Kidney epithelial cell (primary cell): ENCODE results near the gene CYP2A13. TPM values are rescaled to one million over a fixed set of nuclear protein-coding genes. Genes with fewer than 3 reads are reported as not detected.
"Not testable (repeated sequence)": the region's sequence is repeated elsewhere in the genome, so short reads cannot be mapped to it uniquely, and the experiment has no call there.

Experiments
- DNase-seq: peaks from one replicate; pipeline ENCODE4 v3.0.0-alpha.2; 2010; ENCODE audit warnings: low read depth
- H3K27me3 ChIP-seq: 2 replicates; pipeline ENCODE4 v1.6.0; 2011; ENCODE audit warnings: low read length; ENCODE audit not compliant: control insufficient read depth, insufficient read depth
- H3K36me3 ChIP-seq: 2 replicates; pipeline ENCODE4 v1.5.1; 2011; ENCODE audit warnings: low read length; ENCODE audit not compliant: control insufficient read depth, insufficient read depth
- H3K4me3 ChIP-seq: 2 replicates; pipeline ENCODE4 v1.5.1; 2011; ENCODE audit warnings: low read depth, mild to moderate bottlenecking, control low read depth, low read length
- total RNA-seq: library from RNA; depleted of rRNA; stranded (reverse); fragments of >200 nt; gene quantifications from 2 replicates; pipeline ENCODE4 v1.2.3, GENCODE V29; 2015
- TF ChIP-seq, protein P1 (sequence below): IDR thresholded peaks from 2 replicates; pipeline ENCODE4 v1.5.1; 2011; ENCODE audit warnings: mild to moderate bottlenecking, moderate library complexity, low read length, control low read depth, inconsistent platforms; ENCODE audit not compliant: insufficient read depth, poor library complexity, severe bottlenecking

CYP2A13 gene
- total RNA-seq, 1 donor from 2014 or later, result not detected

DNA sequence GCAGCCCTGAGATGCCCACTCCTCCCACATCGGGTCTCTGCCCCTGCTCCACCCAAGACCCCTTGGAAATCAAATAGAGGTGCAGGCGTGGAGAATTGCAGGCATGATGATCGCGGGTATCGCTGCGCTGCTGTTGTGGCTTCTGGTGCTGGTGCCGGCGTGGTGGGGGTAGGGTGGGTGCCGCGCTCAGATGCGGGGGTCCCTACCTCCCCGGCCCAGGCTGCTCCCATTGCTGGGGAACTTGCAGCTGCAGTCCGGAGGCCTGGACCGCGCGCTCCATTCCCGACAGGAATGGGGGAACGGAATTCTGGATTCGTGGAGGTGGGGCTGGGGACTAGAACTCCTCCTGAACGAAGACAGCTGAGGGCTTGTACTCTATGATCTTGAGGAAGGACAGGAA, 46.4 kb downstream of the CYP2A13 start:
- Histone ChIP-seq H3K27me3 (peaks cover 6% of the 10 kb centered on the region), H3K36me3 (no peaks in the 10 kb centered on the region), H3K4me3 (no peak overlapping the region)
- TF ChIP-seq, protein P1, sequence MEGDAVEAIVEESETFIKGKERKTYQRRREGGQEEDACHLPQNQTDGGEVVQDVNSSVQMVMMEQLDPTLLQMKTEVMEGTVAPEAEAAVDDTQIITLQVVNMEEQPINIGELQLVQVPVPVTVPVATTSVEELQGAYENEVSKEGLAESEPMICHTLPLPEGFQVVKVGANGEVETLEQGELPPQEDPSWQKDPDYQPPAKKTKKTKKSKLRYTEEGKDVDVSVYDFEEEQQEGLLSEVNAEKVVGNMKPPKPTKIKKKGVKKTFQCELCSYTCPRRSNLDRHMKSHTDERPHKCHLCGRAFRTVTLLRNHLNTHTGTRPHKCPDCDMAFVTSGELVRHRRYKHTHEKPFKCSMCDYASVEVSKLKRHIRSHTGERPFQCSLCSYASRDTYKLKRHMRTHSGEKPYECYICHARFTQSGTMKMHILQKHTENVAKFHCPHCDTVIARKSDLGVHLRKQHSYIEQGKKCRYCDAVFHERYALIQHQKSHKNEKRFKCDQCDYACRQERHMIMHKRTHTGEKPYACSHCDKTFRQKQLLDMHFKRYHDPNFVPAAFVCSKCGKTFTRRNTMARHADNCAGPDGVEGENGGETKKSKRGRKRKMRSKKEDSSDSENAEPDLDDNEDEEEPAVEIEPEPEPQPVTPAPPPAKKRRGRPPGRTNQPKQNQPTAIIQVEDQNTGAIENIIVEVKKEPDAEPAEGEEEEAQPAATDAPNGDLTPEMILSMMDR, result no peak
- DNase-seq, result no peak

DNA sequence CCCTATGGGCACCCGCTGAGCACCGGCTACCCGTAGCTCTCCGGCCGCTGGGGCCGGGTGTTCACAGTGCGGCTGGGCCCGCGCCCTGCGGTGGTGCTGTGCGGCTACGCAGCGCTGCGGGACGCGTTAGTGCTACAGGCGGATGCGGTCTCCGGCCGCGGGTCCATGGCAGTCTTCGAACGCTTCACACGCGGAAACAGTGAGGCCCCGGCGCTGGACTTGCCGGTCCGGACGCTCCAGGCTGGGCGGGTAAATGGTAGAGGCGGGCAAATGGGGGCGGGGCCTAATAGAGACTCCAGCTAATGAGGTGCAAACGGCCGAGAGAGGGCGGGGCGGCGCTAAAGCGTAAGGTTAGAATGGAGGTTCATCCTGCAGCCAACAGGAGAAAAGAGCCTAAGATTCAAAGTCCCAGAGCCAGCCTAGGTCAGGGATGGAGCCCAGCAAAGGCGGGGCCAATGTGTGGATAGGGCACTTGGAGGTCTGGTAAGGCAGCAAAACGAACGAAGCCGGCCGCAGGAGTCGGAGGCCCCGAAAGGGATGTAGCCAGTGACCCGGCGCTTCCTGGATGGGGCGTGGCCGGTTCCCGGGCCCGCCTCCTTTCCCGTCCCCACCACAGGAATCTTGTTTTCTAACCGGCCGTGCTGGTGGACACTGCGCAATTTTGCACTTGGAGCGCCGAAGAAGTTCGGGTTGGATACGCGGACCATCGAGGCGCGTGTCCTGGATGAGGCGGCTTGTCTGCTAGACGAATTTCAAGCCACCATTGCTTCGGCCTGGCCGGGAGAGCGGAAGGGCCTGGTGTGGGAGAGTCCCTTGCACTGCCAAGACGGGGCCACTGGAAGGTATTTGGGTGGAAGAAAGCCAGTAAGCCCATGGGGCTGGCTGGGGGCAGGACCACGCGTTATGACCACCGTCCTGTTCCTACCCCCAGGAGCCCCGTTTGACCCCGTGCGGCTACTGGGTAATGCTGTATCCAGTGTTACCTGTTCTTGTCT, 47.4 kb downstream of the CYP2A13 start:
- H3K4me3 ChIP-seq, result peak overlapping the region; percentile 38
- DNase-seq, result peak; percentile 5
- H3K36me3 ChIP-seq, H3K27me3 ChIP-seq: not testable (repeated sequence)

GRCh38 chr19:41136636-41137455, 48.6 kb downstream of the CYP2A13 start:
- H3K27me3 ChIP-seq, result peaks cover 6% of the 10 kb centered on the region
- H3K36me3 ChIP-seq, result no peaks in the 10 kb centered on the region
- no peak overlapping the region for H3K4me3 ChIP-seq
- TF ChIP-seq, protein P1, result no peak
- DNase-seq, result no peak

DNA sequence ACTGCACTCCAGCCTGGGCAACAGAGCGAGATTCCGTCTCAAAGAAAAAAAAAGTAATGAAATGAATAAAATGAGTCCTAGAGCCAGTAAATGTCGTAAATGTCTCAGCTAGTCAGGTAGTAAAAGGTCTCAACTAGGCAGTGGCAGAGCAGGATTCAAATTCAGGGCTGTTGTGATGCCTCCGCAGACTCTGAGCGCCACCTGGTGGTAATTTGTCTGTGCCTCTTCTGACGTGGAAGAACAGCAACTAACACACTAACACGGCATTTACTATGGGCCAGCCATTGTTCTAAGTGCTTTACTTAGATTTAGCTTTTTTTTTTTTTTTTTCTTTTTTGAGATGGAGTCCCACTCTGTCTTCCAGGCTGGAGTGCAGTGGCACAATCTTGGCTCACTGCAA, 56.2 kb downstream of the CYP2A13 start:
- no peak overlapping the region for H3K4me3 ChIP-seq
- peak; percentile 26 for DNase-seq
- H3K27me3 ChIP-seq, result no peaks in the 10 kb centered on the region
- TF ChIP-seq, protein P1, result peak; percentile 72
- H3K36me3 ChIP-seq, result no peaks in the 10 kb centered on the region

Other genes starting within 250 kb of the CYP2A13 start
- not detected in 2 replicates for gene CYP2A6, start 238.0 kb upstream of the CYP2A13 start, total RNA-seq
- gene CYP2A7, start 206.2 kb upstream of the CYP2A13 start, total RNA-seq, result not detected in 2 replicates
- gene CYP2B6, start 97.2 kb upstream of the CYP2A13 start, total RNA-seq, result 0.13 TPM in 1 of 2 replicates, not detected in the other
- not detected in 2 replicates for gene CYP2F1, start 26.0 kb downstream of the CYP2A13 start, total RNA-seq
- gene CYP2S1, start 104.8 kb downstream of the CYP2A13 start, total RNA-seq, result 3.1 and 4.9 TPM in 2 replicates
- 128 and 138 TPM in 2 replicates for gene AXL, start 130.8 kb downstream of the CYP2A13 start, total RNA-seq
- 132 and 142 TPM in 2 replicates for gene HNRNPUL1, start 175.9 kb downstream of the CYP2A13 start, total RNA-seq
- 14.8 and 17.3 TPM in 2 replicates for gene CCDC97, start 221.7 kb downstream of the CYP2A13 start, total RNA-seq